Measurements from ENCODE around the gene TKTL2. TPM values are rescaled to one million over a fixed set of nuclear protein-coding genes. Genes with fewer than 3 reads are reported as not detected.
"Not testable (repeated sequence)": the region's sequence is repeated elsewhere in the genome, so short reads cannot be mapped to it uniquely, and the experiment has no call there.

The TKTL2 gene
- polyA plus RNA-seq, 12 donors, result not detected

GRCh38 chr4:163448540-163449203 is 24.9 kb downstream of the TKTL2 start:
- no peak for DNase-seq

- no peak for DNase-seq
These were observed 26.1 kb downstream of the TKTL2 start for GRCh38 chr4:163447481-163447880.

- DNase-seq, result not testable (repeated sequence)
These were observed 26.5 kb downstream of the TKTL2 start for GRCh38 chr4:163447023-163447422.

- no peak for DNase-seq
These were observed 33.5 kb downstream of the TKTL2 start for GRCh38 chr4:163440040-163440439.

Other genes with a start within 250 kb of the TKTL2 start
- gene NPY1R, start 141.2 kb downstream of the TKTL2 start, polyA plus RNA-seq (ENCODE audit: insufficient read length in 12 of 12), result 10 to 100 TPM in 6 of 12 donors, 1 to 10 TPM in 5, not detected in 1; 3.5 to 17.0 (median 11.0) TPM
- gene NPY5R, start 129.9 kb downstream of the TKTL2 start, polyA plus RNA-seq (ENCODE audit: insufficient read length in 12 of 12), result under 1 TPM in 10 of 12 donors, not detected in 2; 0.18 to 0.46 (median 0.28) TPM
- gene TMA16, start 20.9 kb upstream of the TKTL2 start, polyA plus RNA-seq (ENCODE audit: insufficient read length in 12 of 12), result 10 to 100 TPM in 11 of 12 donors, not detected in 1; 21.7 to 91.1 (median 25.5) TPM

Data from muscle of arm (tissue), 12 donors.